Vagina (tissue), 2 donors: Measurements from ENCODE around the gene DYNLL2. TPM values are rescaled to one million over a fixed set of nuclear protein-coding genes. Genes with fewer than 3 reads are reported as not detected.

Experiments
- DNase-seq, 2 donors: peaks; one replicate each; pipeline ENCODE4 v3.0.0-alpha.2; 2017; ENCODE audit errors: extremely low spot score in 2 of 2
- H3K27ac ChIP-seq: fragments of 200-600 bp; sonication (generic); one replicate; pipeline ENCODE4 v1.5.1; 2019
- H3K27me3 ChIP-seq: fragments of 200-600 bp; sonication (generic); one replicate; pipeline ENCODE4 v1.5.1; 2019
- H3K36me3 ChIP-seq, 2 donors: fragments of 200-600 bp; sonication (generic); one replicate each; pipeline ENCODE4 v1.5.1; 2017 to 2019
- H3K4me1 ChIP-seq: fragments of 200-600 bp; sonication (generic); one replicate; pipeline ENCODE4 v1.5.1; 2019
- H3K4me3 ChIP-seq, 2 donors: fragments of 200-600 bp; sonication (generic); 1 replicate in 1 of 2; 2 replicates in 1 of 2; pipeline ENCODE4 v1.5.1; 2016 to 2019
- H3K9me3 ChIP-seq: fragments of 200-600 bp; sonication (generic); one replicate; pipeline ENCODE4 v1.5.1; 2019
- CTCF ChIP-seq, 3 experiments: fragments of 450-650 bp in 2 of 3; fragments of 200-600 bp in 1 of 3; sonication (generic) in 1 of 3; IDR thresholded peaks; one replicate each; pipeline ENCODE4 v1.5.1; 2017 to 2019; ENCODE audit warnings: antibody characterized with exemption in 3 of 3, mild to moderate bottlenecking in 2 of 3, moderate library complexity in 2 of 3
- POLR2A ChIP-seq, 2 donors: fragments of 450-650 bp; IDR thresholded peaks; one replicate each; pipeline ENCODE4 v1.6.1; 2017; ENCODE audit warnings: antibody characterized with exemption in 2 of 2, mild to moderate bottlenecking in 2 of 2, moderate library complexity in 2 of 2
- POLR2AphosphoS5 ChIP-seq, 2 donors: sonication (generic); formaldehyde crosslinking; IDR thresholded peaks; one replicate each; pipeline ENCODE4 v1.9.0; 2017; ENCODE audit warnings: antibody characterized with exemption in 2 of 2, mild to moderate bottlenecking in 2 of 2, low read depth in 1 of 2; ENCODE audit not compliant: insufficient read depth in 1 of 2
- intact Hi-C: fragments of 100-400 bp; cut with DNase I; formaldehyde crosslinking; loops from one replicate; pipeline ENCODE4 v1.15.1; 2023
- total RNA-seq: library from RNA; depleted of rRNA; stranded (reverse); fragments of >200 nt; gene quantifications from one replicate; pipeline ENCODE4 v1.2.3, GENCODE V29; 2016

DYNLL2 gene
- total RNA-seq, 1 donor from 2014 or later, result 16.9 TPM

DNA sequence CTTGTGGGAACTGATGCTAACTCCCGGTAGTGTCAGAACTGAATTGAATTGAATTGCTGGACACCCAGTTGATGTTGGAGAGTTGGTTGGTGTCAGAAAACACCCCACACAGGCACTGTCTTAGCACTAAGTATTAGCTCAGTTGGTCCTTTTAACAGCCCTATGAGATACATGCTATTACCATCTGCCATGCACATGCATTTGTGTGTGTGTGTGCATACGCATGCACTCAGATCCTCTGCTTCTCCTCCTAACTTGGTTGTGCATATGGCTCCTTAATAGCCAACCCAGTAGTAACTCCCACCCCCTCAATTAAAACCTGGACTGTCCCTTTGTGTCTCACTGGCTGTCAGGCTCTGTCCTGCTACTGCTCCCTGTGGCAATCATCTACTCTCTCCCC, 32.3 kb upstream of the DYNLL2 start:
- DNase-seq, result no peak
- no peak overlapping the region for H3K4me3 ChIP-seq
- H3K27me3 ChIP-seq, result no peaks in the 10 kb centered on the region
- no peaks in the 10 kb centered on the region for H3K4me1 ChIP-seq
- intact Hi-C loops, result no loop called here
- TF ChIP-seq CTCF (IDR thresholded peaks at IDR 0.05) (no peak), POLR2A (IDR thresholded peaks at IDR 0.05) (no peak), POLR2AphosphoS5 (IDR thresholded peaks at IDR 0.05; ENCODE audit: insufficient read depth in 1 of 2, low read depth in 1 of 2) (no peak)
- H3K36me3 ChIP-seq, result no peaks in the 10 kb centered on the region
- H3K27ac ChIP-seq, result no peak overlapping the region
- no peaks in the 10 kb centered on the region for H3K9me3 ChIP-seq

- intact Hi-C loops, result no loop called here
Observed at GRCh38 chr17:58051468-58051867, 31.8 kb upstream of the DYNLL2 start.

GRCh38 chr17:58052407-58052806, 30.8 kb upstream of the DYNLL2 start:
- H3K4me3 ChIP-seq, result no peak overlapping the region
- no peak for DNase-seq
- H3K36me3 ChIP-seq, result no peaks in the 10 kb centered on the region
- H3K4me1 ChIP-seq, result no peaks in the 10 kb centered on the region
- no peaks in the 10 kb centered on the region for H3K9me3 ChIP-seq
- no peaks in the 10 kb centered on the region for H3K27me3 ChIP-seq
- intact Hi-C loops, result no loop called here
- no peak overlapping the region for H3K27ac ChIP-seq
- no peak for TF ChIP-seq CTCF (IDR thresholded peaks at IDR 0.05)
- TF ChIP-seq POLR2A (IDR thresholded peaks at IDR 0.05), result no peak
- no peak for TF ChIP-seq POLR2AphosphoS5 (IDR thresholded peaks at IDR 0.05; ENCODE audit: insufficient read depth in 1 of 2, low read depth in 1 of 2)

More at GRCh38 chr17:58051468-58051867, 31.8 kb upstream of the DYNLL2 start:
- Histone ChIP-seq H3K4me3 (no peak overlapping the region), H3K4me1 (no peaks in the 10 kb centered on the region), H3K9me3 (no peaks in the 10 kb centered on the region), H3K27me3 (no peaks in the 10 kb centered on the region), H3K27ac (no peak overlapping the region), H3K36me3 (no peaks in the 10 kb centered on the region)
- TF ChIP-seq POLR2AphosphoS5 (IDR thresholded peaks at IDR 0.05; ENCODE audit: insufficient read depth in 1 of 2, low read depth in 1 of 2), result no peak
- TF ChIP-seq POLR2A (IDR thresholded peaks at IDR 0.05), result no peak
- no peak for TF ChIP-seq CTCF (IDR thresholded peaks at IDR 0.05)
- DNase-seq, result no peak

DNA sequence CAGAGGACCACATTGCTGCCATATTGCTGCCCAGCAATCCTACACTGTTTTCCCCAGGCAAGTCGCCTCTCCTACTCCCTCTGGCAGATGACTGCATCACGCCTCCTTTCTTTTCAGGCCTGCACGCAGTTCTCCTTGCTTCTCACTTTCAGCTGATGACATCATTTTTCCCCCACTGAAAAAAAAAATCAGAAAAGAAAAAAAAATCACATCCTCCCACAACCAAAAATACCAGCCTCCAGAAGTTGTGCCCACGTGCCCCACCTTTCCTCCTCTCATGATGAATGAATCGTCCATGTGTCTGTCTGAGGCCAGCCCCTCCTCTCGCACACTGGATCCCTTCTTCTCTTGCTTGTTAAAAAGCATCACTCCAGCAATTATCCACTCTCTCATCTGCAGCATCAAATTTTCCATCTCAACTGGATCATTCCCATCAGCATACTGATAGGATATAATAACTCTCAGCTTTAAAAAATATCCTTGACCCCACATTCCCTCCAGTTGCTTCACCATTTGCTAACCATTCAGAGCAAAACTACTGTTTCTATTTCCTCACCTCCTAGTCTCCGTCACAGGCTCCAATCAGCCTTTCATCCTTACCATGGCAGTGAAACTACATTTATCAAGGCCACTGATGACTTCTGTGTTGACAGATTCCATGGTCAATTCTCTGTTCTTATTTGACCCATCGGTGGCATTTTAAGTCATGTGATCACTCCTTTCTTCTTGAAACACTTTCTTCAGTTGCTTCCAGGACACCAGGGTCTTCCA, 30.1 kb upstream of the DYNLL2 start:
- no peaks in the 10 kb centered on the region for H3K27me3 ChIP-seq
- no peaks in the 10 kb centered on the region for H3K36me3 ChIP-seq
- DNase-seq, result no peak
- intact Hi-C loops, result no loop called here
- TF ChIP-seq CTCF (IDR thresholded peaks at IDR 0.05) (no peak), POLR2AphosphoS5 (IDR thresholded peaks at IDR 0.05; ENCODE audit: insufficient read depth in 1 of 2, low read depth in 1 of 2) (no peak), POLR2A (IDR thresholded peaks at IDR 0.05) (no peak)
- H3K4me3 ChIP-seq, result no peak overlapping the region
- no peak overlapping the region for H3K27ac ChIP-seq
- H3K9me3 ChIP-seq, result no peaks in the 10 kb centered on the region
- H3K4me1 ChIP-seq, result no peaks in the 10 kb centered on the region

DNA sequence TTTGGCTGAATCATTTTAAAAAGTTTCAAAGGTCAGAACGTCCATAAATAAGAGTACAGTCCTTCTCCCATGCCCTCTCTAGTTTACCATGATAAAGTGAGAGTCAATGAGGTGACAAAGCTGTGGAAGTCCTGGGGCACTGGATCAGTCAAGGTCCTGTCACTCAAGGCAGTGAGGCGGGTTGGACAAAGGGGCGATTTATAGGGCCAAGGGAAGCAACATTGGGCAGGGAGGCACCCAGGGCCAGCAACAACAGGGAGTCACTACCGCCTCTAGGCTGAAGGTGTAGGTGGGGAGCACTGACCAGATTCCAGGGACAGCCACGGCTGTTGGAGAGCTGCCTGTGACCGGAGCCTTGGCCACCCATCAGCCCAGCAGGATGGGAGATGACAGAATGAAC, 28.6 kb upstream of the DYNLL2 start:
- no peaks in the 10 kb centered on the region for H3K27me3 ChIP-seq
- TF ChIP-seq CTCF (IDR thresholded peaks at IDR 0.05) (no peak), POLR2AphosphoS5 (IDR thresholded peaks at IDR 0.05; ENCODE audit: insufficient read depth in 1 of 2, low read depth in 1 of 2) (no peak), POLR2A (IDR thresholded peaks at IDR 0.05) (no peak)
- no peaks in the 10 kb centered on the region for H3K4me1 ChIP-seq
- H3K27ac ChIP-seq, result no peak overlapping the region
- H3K9me3 ChIP-seq, result no peaks in the 10 kb centered on the region
- DNase-seq, result no peak
- H3K36me3 ChIP-seq, result no peaks in the 10 kb centered on the region
- H3K4me3 ChIP-seq, result no peak overlapping the region
- intact Hi-C loops, result no loop called here
